GM12801 (cell line): ENCODE measurements around the gene RUNX1.

ENCODE experiments used
- TF ChIP-seq, protein P1 (sequence below): IDR thresholded peaks from one replicate; pipeline ENCODE4 v1.5.1; 2011; ENCODE audit warnings: control low read depth; ENCODE audit not compliant: insufficient read length; ENCODE audit errors: extremely low read depth

Gene RUNX1

DNA sequence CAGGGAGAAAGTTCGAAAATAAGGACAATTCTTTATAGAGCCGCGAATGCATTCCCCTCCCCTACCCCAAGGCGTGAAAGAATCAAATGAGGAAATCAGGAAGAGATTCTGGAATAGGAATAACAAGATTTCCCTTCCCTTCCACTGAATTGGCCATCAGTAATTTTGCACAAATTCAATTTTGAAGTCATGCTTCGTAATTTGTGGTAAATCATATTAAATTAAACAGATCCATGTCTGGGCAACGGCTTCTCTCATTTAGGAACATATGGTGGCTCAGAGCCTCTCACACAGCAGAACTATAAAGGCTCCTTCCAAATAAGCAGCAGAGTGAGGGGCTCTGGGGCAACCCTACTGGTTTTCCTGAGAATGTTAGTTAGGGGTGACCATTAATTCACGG is 227.4 kb downstream of the RUNX1 start:
- TF ChIP-seq, protein P1, sequence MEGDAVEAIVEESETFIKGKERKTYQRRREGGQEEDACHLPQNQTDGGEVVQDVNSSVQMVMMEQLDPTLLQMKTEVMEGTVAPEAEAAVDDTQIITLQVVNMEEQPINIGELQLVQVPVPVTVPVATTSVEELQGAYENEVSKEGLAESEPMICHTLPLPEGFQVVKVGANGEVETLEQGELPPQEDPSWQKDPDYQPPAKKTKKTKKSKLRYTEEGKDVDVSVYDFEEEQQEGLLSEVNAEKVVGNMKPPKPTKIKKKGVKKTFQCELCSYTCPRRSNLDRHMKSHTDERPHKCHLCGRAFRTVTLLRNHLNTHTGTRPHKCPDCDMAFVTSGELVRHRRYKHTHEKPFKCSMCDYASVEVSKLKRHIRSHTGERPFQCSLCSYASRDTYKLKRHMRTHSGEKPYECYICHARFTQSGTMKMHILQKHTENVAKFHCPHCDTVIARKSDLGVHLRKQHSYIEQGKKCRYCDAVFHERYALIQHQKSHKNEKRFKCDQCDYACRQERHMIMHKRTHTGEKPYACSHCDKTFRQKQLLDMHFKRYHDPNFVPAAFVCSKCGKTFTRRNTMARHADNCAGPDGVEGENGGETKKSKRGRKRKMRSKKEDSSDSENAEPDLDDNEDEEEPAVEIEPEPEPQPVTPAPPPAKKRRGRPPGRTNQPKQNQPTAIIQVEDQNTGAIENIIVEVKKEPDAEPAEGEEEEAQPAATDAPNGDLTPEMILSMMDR: no peak

GRCh38 chr21:34820051-34820450 is 229.1 kb downstream of the RUNX1 start:
- TF ChIP-seq, protein P1: no peak

- TF ChIP-seq, protein P1: no peak
Measured at GRCh38 chr21:34819357-34819999, 229.6 kb downstream of the RUNX1 start.

GRCh38 chr21:34818662-34819158 is 230.4 kb downstream of the RUNX1 start:
- TF ChIP-seq, protein P1: no peak

DNA sequence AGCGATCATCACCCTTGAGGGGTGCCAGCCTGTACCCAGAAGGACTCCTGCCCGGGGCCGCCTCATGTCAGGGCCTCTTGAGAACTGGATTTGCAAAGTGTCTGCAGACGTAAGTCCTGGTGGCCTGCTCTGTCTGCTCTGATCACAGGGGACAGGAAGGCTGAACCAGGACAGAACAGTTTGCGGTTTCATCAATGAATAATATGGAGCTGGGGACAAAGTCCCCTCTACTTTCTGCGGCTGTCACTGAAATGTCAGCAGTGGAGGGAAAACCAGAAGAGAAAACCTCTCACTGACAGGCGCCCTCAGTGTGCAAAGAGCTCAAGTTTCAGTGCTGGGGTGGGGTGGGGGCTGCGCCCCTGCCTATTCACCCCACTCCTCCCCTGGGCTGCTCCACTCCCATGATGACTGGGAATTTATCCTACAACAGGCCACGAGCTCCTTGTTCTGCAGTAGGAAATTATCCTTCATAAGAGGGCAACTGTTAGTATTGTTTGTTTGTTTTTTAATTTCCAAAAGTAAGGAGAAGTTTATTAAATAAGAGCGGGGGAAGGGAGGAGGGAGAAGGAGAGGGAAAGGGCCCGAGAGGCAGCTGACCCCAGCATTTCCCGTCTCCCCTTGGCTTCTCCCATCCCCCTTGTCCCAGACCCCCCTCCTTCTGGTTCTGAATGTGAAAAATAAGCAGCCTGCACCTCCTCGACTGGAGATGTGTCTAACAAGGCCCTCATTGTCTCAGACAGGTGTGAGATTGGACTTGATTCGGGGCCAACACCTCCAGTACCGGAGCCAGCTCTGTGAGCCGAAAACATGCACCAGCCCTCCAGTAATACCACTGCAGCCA is 231.1 kb downstream of the RUNX1 start:
- TF ChIP-seq, protein P1: no peak

DNA sequence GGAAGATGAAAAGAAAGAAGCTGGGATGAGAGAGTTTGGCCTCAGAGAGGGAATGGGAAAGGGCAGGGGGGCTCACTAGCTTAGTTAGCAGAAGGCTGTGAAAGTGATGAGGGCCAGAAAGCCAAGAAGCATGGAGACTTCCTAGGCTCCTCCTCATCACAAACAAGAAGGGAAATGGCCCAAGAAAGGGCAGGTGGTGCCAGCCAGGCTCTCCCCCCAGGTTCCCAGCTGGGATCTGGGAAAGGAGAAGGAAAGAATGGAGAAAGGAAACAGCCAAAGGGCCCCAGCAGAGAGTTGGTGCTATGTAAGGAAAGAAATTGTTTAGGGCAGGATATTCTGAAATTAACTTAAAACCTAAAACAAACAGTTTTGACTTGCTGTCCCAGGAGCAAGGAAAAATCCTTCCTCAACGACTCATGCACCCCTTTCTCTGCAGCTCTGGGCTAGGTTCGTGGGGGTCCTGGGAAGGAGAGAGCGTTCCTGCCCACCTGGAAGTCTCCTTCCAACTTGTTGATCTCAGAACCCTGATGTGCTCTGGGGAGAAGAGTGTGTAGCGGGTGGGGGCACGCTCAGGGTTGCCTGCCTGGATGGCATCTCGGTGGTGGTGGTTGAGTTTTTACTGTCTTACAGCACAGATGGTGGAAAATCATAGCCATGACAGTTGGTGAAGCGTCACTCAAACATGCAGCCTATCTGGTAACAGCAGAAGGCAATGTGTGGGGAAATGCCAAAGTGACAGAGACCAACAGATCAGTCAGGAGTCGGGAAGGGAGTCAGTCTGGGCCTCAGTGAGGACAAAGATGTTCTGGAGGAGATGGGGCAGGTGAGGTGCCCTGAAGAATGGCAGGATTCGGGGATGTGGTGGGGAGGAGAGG is 233.0 kb downstream of the RUNX1 start:
- TF ChIP-seq, protein P1: no peak

DNA sequence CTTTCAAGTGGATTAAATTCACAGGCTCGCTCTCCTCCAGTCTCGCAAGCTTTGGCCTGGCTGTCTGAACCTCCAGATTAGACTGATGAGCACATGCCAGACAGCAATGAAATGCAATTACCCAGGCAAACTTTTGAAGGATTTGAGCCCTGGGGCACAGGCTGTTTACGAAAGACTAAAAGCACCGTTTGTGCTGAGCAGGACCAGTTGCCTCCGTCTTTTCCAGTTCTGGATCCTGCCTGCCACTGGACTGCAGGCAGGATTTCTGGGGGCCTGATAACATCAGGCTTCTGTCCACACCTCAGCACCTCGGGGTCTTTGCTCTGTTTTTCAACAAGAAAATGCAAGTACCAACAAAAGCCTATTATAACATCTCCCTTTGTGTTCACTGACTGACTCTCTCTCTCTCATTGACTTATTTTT is 234.6 kb downstream of the RUNX1 start:
- TF ChIP-seq, protein P1: no peak
